ENCODE measurements around the gene FLOT1. TPM values are rescaled to one million over a fixed set of nuclear protein-coding genes. Genes with fewer than 3 reads are reported as not detected.

Gene FLOT1
- total and polyA plus RNA-seq, 12 donors: 162 to 599 (median 348) TPM

- intact Hi-C loops (cut with DNase I): no loop called here
- Histone ChIP-seq H3K4me3 (peak within 1 kb of the TSS in 2 of 4 donors; percentile 59 to 73), H3K9me3 (replicated peaks in 1 of 3) (no peaks in the 10 kb centered on the region), H3K4me1 (replicated peaks in 1 of 2) (peaks cover 14 to 32% of the 10 kb centered on the region in 2 donors), H3K27ac (peak within 1 kb of the TSS; percentile 73 to 91 (median 90)), H3K36me3 (replicated peaks in 1 of 2) (peaks cover 0 to 19% of the 10 kb centered on the region in 2 donors), H3K27me3 (no peaks in the 10 kb centered on the region)
- TF ChIP-seq POLR2A (IDR thresholded peaks at IDR 0.05) (peak; percentile 92 to 99), CTCF (IDR thresholded peaks at IDR 0.05) (peak; percentile 29 to 71 (median 62))
- WGBS, 4 donors: 0 to 2% (median 0%) methylated on average over 9 to 48 of the region's 48 CpGs
- DNase-seq: peak; percentile 99 to 100 (median 100)
Measured at GRCh38 chr6:30717129-30717844, 25.2 kb downstream of the FLOT1 start, which contains the start of gene MDC1. TSS of gene MDC1 (minus strand) at chr6:30717281. CDS start at chr6:30715175, 2,106 bp downstream.

GRCh38 chr6:30716879-30717128, 25.7 kb downstream of the FLOT1 start:
- Histone ChIP-seq H3K9me3 (replicated peaks in 1 of 3) (no peaks in the 10 kb centered on the region), H3K36me3 (replicated peaks in 1 of 2) (peaks cover 0 to 24% of the 10 kb centered on the region in 2 donors), H3K4me1 (replicated peaks in 1 of 2) (peaks cover 9 to 27% of the 10 kb centered on the region in 2 donors), H3K4me3 (peak overlapping the region in 2 of 4 donors; percentile 59 to 73), H3K27ac (peak overlapping the region in 4 of 5 donors; percentile 80 to 91 (median 88)), H3K27me3 (no peaks in the 10 kb centered on the region)
- WGBS, 4 donors: 1 to 6% (median 4%) methylated on average over 2 to 8 of the region's 8 CpGs
- intact Hi-C loops (cut with DNase I): no loop called here
- TF ChIP-seq POLR2A (IDR thresholded peaks at IDR 0.05): peak in 1 of 2 donors; percentile 34
- no peak for TF ChIP-seq CTCF (IDR thresholded peaks at IDR 0.05)
- DNase-seq: no peak

- Histone ChIP-seq H3K27me3 (no peaks in the 10 kb centered on the region), H3K9me3 (replicated peaks in 1 of 3) (no peaks in the 10 kb centered on the region), H3K36me3 (replicated peaks in 1 of 2) (peaks cover 0 to 43% of the 10 kb centered on the region in 2 donors), H3K4me1 (replicated peaks in 1 of 2) (peaks cover 6 to 23% of the 10 kb centered on the region in 2 donors), H3K27ac (no peak overlapping the region), H3K4me3 (no peak overlapping the region)
- DNase-seq: no peak
- intact Hi-C loops (cut with DNase I): no loop called here
- WGBS, 4 donors: 95 to 100% (median 98%) methylated on average over 1 of the region's 1 CpG
- TF ChIP-seq POLR2A (IDR thresholded peaks at IDR 0.05): no peak
- no peak for TF ChIP-seq CTCF (IDR thresholded peaks at IDR 0.05)
Measured at GRCh38 chr6:30714263-30714662, 28.2 kb downstream of the FLOT1 start.

GRCh38 chr6:30712441-30712945, 30.0 kb downstream of the FLOT1 start:
- H3K36me3 ChIP-seq (replicated peaks in 1 of 2): peaks cover 0 to 57% of the 10 kb centered on the region in 2 donors
- DNase-seq: no peak
- no peak overlapping the region for H3K27ac ChIP-seq
- no peaks in the 10 kb centered on the region for H3K27me3 ChIP-seq
- TF ChIP-seq CTCF (IDR thresholded peaks at IDR 0.05): no peak
- no peak for TF ChIP-seq POLR2A (IDR thresholded peaks at IDR 0.05)
- no peaks in the 10 kb centered on the region for H3K9me3 ChIP-seq (replicated peaks in 1 of 3)
- H3K4me3 ChIP-seq: no peak overlapping the region
- peaks cover 0 to 9% of the 10 kb centered on the region in 2 donors for H3K4me1 ChIP-seq (replicated peaks in 1 of 2)
- intact Hi-C loops (cut with DNase I): no loop called here
- 90 to 92% (median 91%) methylated on average over 7 of the region's 7 CpGs for WGBS, 4 donors
